Adrenal gland (tissue), 12 donors: ENCODE data around the gene MYOC. TPM values are rescaled to one million over a fixed set of nuclear protein-coding genes. Genes with fewer than 3 reads are reported as not detected.

ENCODE experiments used
- DNase-seq, 7 donors: peaks; one replicate each; pipeline ENCODE4 v3.0.0-alpha.2; 2019 to 2020
- H3K27ac ChIP-seq, 5 donors: fragments of 200-600 bp; sonication (generic) in 4 of 5; 1 replicate in 3 of 5; 2 replicates in 2 of 5; pipeline versions ENCODE4 v1.5.1 to v1.8.0; 2016 to 2020; ENCODE audit warnings: mild to moderate bottlenecking in 1 of 5
- H3K27me3 ChIP-seq: fragments of 200-600 bp; 2 replicates; pipeline ENCODE4 v1.8.0; 2021
- H3K36me3 ChIP-seq, 2 donors: fragments of 200-600 bp; replicated peaks in 1 of 2; 1 replicate in 1 of 2; 2 replicates in 1 of 2; pipeline versions ENCODE4 v1.5.1 to v1.8.0; 2018 to 2022
- H3K4me1 ChIP-seq, 2 donors: fragments of 200-600 bp; replicated peaks in 1 of 2; 1 replicate in 1 of 2; 2 replicates in 1 of 2; pipeline versions ENCODE4 v1.5.1 to v1.8.0; 2018 to 2021
- H3K4me3 ChIP-seq, 4 donors: fragments of 200-600 bp; sonication (generic) in 3 of 4; one replicate each; pipeline ENCODE4 v1.5.1; 2016 to 2018
- H3K9me3 ChIP-seq, 3 donors: fragments of 200-600 bp; sonication (generic) in 1 of 3; replicated peaks in 1 of 3; 1 replicate in 2 of 3; 2 replicates in 1 of 3; pipeline versions ENCODE4 v1.5.1 to v1.8.0; 2016 to 2021
- POLR2A ChIP-seq, 2 donors: fragments of 450-650 bp; IDR thresholded peaks; one replicate each; pipeline ENCODE4 v1.6.1; 2017; ENCODE audit warnings: antibody characterized with exemption in 2 of 2, mild to moderate bottlenecking in 2 of 2, moderate library complexity in 1 of 2
- WGBS, 4 donors: extraction: QIAGEN DNeasy Blood & Tissue Kit in 2 of 4; methylation state at CpG; one replicate each; pipeline versions ENCODE4 v1.1.5 to v1.1.7; 2013 to 2017; 5-methylcytosine and 5-hydroxymethylcytosine counted together
- intact Hi-C, 2 donors: fragments of 100-400 bp; cut with DNase I; formaldehyde crosslinking; loops; one replicate each; pipeline versions ENCODE4 v1.14.1 to v1.15.0; 2022 to 2023
- polyA plus RNA-seq, 3 donors: library from polyadenylated mRNA; stranded (reverse); fragments of 200-250 nt in 2 of 3; fragments of 350-450 nt in 1 of 3; fragmentation: Illumina TruSeq in 1 of 3; extraction: RNeasy Lipid Tissue Mini Kit (QIAGEN cat#74804) in 1 of 3; gene quantifications; one replicate each; pipeline ENCODE4 v1.2.3, GENCODE V29; 2013 to 2014
- total RNA-seq, 9 donors: library from RNA; depleted of rRNA in 4 of 9; stranded (reverse); fragments of >200 nt in 4 of 9; fragments of 120-200 nt in 1 of 9; fragmentation: NEBNext Ultra II Directional in 1 of 9; extraction: Animal tissue kit (Norgen Biotek cat#: 25700) in 1 of 9; gene quantifications; one replicate each; pipeline versions ENCODE4 v1.1.0 to v1.2.4, GENCODE V29; 2013 to 2023
- TF ChIP-seq, protein P1 (sequence below), 6 experiments: fragments of 450-650 bp in 4 of 6; fragments of 200-600 bp in 2 of 6; sonication (generic) in 1 of 6; IDR thresholded peaks; 1 replicate in 5 of 6; 2 replicates in 1 of 6; pipeline versions ENCODE4 v1.5.1 to v1.8.0; 2016 to 2021; ENCODE audit warnings: antibody characterized with exemption in 6 of 6, mild to moderate bottlenecking in 2 of 6, moderate library complexity in 1 of 6
- donor health status: healthy with polysubstance abuse.
- donor health status: Bipolar disorder and iron deficiency.
- donor health status: DM: yes; HTN: yes; CAD: no.
- donor health status: DM: no; HTN: no; CAD: no.
- donor health status: DM: no; HTN: no; CAD: no.
- donor health status: DM: yes; HTN: yes; CAD: no.

MYOC gene
- total and polyA plus RNA-seq, 12 donors, result 0.06 to 2.1 (median 1.3) TPM; not detected in 2

GRCh38 chr1:171680339-171680738 is 27.9 kb upstream of the MYOC start:
- Histone ChIP-seq H3K9me3 (no peaks in the 10 kb centered on the region), H3K27ac (no peak overlapping the region), H3K4me1 (no peaks in the 10 kb centered on the region), H3K36me3 (no peaks in the 10 kb centered on the region), H3K4me3 (no peak overlapping the region), H3K27me3 (no peaks in the 10 kb centered on the region)
- TF ChIP-seq, protein P1, sequence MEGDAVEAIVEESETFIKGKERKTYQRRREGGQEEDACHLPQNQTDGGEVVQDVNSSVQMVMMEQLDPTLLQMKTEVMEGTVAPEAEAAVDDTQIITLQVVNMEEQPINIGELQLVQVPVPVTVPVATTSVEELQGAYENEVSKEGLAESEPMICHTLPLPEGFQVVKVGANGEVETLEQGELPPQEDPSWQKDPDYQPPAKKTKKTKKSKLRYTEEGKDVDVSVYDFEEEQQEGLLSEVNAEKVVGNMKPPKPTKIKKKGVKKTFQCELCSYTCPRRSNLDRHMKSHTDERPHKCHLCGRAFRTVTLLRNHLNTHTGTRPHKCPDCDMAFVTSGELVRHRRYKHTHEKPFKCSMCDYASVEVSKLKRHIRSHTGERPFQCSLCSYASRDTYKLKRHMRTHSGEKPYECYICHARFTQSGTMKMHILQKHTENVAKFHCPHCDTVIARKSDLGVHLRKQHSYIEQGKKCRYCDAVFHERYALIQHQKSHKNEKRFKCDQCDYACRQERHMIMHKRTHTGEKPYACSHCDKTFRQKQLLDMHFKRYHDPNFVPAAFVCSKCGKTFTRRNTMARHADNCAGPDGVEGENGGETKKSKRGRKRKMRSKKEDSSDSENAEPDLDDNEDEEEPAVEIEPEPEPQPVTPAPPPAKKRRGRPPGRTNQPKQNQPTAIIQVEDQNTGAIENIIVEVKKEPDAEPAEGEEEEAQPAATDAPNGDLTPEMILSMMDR (IDR thresholded peaks at IDR 0.05), result no peak
- TF ChIP-seq POLR2A (IDR thresholded peaks at IDR 0.05), result no peak
- intact Hi-C loops, result no loop called here
- DNase-seq, result no peak
- 93 to 98% (median 95%) methylated on average over 3 of the region's 3 CpGs for WGBS, 4 donors

DNA sequence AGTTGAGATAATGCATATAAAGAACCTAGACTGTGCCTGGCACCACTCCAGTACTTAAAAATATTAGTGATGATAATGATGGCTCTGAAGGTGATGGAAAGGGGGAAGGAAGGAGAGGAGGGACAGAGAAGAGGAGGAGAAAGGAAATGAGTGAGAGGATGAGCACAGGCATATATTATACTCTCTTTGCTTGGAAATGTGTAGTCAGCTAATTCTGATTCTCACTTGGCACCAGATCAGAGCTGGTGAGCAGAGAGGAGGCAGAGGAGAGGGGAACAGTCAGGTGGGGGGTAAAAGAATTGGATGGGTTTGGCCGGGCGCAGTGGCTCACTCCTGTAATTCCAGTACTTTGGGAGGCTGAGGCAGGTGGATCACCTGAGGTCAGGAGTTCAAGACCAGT is 24.3 kb upstream of the MYOC start:
- Histone ChIP-seq H3K4me3 (no peak overlapping the region), H3K9me3 (no peaks in the 10 kb centered on the region), H3K4me1 (no peaks in the 10 kb centered on the region), H3K27me3 (no peaks in the 10 kb centered on the region), H3K36me3 (no peaks in the 10 kb centered on the region), H3K27ac (no peak overlapping the region)
- no peak for DNase-seq
- no peak for TF ChIP-seq POLR2A (IDR thresholded peaks at IDR 0.05)
- TF ChIP-seq, protein P1 (IDR thresholded peaks at IDR 0.05), result no peak
- 79 to 95% (median 93%) methylated on average over 2 of the region's 2 CpGs for WGBS, 4 donors
- intact Hi-C loops, result no loop called here

- H3K4me1 ChIP-seq, result no peaks in the 10 kb centered on the region
- no peak for DNase-seq
- no peak overlapping the region for H3K4me3 ChIP-seq
- no peak overlapping the region for H3K27ac ChIP-seq
- TF ChIP-seq, protein P1 (IDR thresholded peaks at IDR 0.05), result no peak
- no peak for TF ChIP-seq POLR2A (IDR thresholded peaks at IDR 0.05)
- no peaks in the 10 kb centered on the region for H3K9me3 ChIP-seq
- H3K36me3 ChIP-seq, result no peaks in the 10 kb centered on the region
- whole genome bisulfite sequencing, 4 donors, result 70 to 73% (median 71%) methylated on average over 3 of the region's 3 CpGs
- no peaks in the 10 kb centered on the region for H3K27me3 ChIP-seq
- intact Hi-C loops, result no loop called here
Measured at GRCh38 chr1:171674431-171675405, 22.2 kb upstream of the MYOC start.

GRCh38 chr1:171670739-171671138 is 18.3 kb upstream of the MYOC start:
- TF ChIP-seq POLR2A (IDR thresholded peaks at IDR 0.05), result no peak
- TF ChIP-seq, protein P1 (IDR thresholded peaks at IDR 0.05), result no peak

More at GRCh38 chr1:171670739-171671138, 18.3 kb upstream of the MYOC start:
- DNase-seq, result no peak
- Histone ChIP-seq H3K4me1 (no peaks in the 10 kb centered on the region), H3K27me3 (no peaks in the 10 kb centered on the region), H3K27ac (no peak overlapping the region), H3K4me3 (no peak overlapping the region), H3K36me3 (no peaks in the 10 kb centered on the region), H3K9me3 (no peaks in the 10 kb centered on the region)
- intact Hi-C loops, result no loop called here
- WGBS, 4 donors, result 94 to 96% (median 95%) methylated on average over 15 to 28 of the region's 28 CpGs
